Muscle of leg (tissue), 9 donors: ENCODE measurements around the gene MAGEB5. TPM values are rescaled to one million over a fixed set of nuclear protein-coding genes. Genes with fewer than 3 reads are reported as not detected.

Experiments used
- polyA plus RNA-seq, 8 donors: library from polyadenylated mRNA; unstranded; fragments of 120-200 nt; gene quantifications; one replicate each; pipeline versions ENCODE4 v1.2.1 to v1.2.3, GENCODE V29; 2013; ENCODE audit warnings: inconsistent platforms in 1 of 8, low replicate concordance in 1 of 8; ENCODE audit not compliant: insufficient read length in 8 of 8, insufficient read depth in 1 of 8
- total RNA-seq: library from RNA; stranded (reverse); fragments of 120-200 nt; gene quantifications from one replicate; pipeline ENCODE4 v1.2.4, GENCODE V29; 2013

The MAGEB5 gene
- total and polyA plus RNA-seq, 9 donors = not detected

Other genes starting within 250 kb of the MAGEB5 start
- not detected for gene MAGEB18, start 77.8 kb upstream of the MAGEB5 start, total RNA-seq
- not detected for gene MAGEB18, start 77.8 kb upstream of the MAGEB5 start, polyA plus RNA-seq
- gene MAGEB6B, start 55.6 kb upstream of the MAGEB5 start, total RNA-seq = not detected
- gene MAGEB6B, start 55.6 kb upstream of the MAGEB5 start, polyA plus RNA-seq = not detected
- gene MAGEB6, start 23.7 kb upstream of the MAGEB5 start, total RNA-seq = not detected
- not detected for gene MAGEB6, start 23.7 kb upstream of the MAGEB5 start, polyA plus RNA-seq